GM12801 (cell line): ENCODE data around the gene INVS.

ENCODE experiments used
- TF ChIP-seq, protein P1 (sequence below): IDR thresholded peaks from one replicate; pipeline ENCODE4 v1.5.1; 2011; ENCODE audit warnings: control low read depth; ENCODE audit not compliant: insufficient read length; ENCODE audit errors: extremely low read depth

The INVS gene

DNA sequence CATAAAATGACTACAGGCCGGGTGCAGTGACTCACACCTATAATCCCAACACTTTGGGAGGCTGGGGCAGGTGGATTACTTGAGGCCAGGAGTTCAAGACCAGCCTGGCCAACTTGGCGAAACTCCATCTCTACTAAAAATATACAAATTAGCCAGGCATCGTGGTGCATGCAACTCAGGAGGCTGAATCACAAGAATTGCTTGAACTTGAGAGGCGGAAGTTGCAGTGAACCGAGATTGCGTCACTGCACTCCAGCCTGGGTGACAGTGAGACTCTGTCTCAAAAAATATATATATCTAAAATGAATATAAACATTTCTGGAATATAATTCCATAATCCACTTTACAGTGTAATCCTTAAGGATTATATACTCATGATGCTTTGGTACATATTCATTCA, 187.2 kb downstream of the INVS start:
- TF ChIP-seq, protein P1, sequence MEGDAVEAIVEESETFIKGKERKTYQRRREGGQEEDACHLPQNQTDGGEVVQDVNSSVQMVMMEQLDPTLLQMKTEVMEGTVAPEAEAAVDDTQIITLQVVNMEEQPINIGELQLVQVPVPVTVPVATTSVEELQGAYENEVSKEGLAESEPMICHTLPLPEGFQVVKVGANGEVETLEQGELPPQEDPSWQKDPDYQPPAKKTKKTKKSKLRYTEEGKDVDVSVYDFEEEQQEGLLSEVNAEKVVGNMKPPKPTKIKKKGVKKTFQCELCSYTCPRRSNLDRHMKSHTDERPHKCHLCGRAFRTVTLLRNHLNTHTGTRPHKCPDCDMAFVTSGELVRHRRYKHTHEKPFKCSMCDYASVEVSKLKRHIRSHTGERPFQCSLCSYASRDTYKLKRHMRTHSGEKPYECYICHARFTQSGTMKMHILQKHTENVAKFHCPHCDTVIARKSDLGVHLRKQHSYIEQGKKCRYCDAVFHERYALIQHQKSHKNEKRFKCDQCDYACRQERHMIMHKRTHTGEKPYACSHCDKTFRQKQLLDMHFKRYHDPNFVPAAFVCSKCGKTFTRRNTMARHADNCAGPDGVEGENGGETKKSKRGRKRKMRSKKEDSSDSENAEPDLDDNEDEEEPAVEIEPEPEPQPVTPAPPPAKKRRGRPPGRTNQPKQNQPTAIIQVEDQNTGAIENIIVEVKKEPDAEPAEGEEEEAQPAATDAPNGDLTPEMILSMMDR = no peak

DNA sequence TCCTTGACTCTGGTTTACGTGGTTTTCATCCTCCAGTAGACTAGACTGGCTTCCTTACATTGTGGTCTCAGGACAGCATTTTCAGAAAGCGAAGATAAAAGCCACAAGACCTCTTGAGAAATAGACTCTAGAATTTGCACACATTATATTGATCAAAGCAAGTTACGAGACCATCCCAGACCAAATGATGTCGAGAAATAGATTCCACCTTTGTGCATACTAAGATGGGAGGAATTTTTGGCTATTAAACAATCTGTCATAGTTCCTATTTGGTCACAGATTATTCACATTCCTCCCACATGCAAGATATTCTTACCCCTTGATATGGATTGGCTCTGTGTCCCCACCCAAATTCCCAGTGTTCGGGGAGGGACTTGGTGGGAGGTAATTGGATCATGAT, 188.1 kb downstream of the INVS start:
- TF ChIP-seq, protein P1 = no peak

DNA sequence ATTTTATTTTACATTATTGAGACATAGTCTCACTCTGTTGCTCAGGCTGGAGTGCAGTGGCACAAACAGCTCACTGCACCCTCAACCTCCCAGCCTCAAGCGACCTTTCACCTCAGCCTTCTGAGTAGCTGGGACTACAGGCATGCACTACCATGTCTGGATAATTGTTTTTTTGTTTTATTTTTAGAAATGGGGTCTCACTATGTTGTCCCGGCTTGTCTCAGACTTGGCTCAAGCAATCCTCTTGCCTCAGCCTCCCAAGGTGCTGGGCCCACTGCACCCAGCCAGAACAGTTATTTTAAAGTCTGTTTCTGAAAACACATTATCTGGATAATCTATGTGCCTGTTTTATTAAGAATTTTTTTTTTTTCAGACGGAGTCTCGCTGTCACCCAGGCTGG, 191.7 kb downstream of the INVS start:
- TF ChIP-seq, protein P1 = no peak

DNA sequence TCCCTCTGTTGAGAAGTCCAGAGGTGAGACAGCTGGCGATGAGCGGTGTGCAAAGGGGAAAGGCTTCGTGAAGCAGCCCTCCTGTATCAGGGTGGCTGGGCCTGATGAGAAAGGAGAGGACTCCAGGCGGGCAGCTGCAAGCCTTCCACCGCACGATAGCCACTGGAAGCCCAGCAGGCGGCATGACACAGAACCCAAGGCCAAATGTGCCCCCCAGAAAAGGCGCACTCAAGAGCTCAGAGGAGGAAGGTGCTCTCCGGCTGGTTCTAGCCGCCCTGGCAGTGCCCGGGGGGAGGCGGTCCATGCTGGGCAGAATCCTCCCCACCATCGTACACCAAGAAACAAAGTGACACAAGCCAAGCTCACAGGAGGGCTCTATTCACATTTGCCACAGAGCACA, 193.4 kb downstream of the INVS start:
- TF ChIP-seq, protein P1 = no peak

DNA sequence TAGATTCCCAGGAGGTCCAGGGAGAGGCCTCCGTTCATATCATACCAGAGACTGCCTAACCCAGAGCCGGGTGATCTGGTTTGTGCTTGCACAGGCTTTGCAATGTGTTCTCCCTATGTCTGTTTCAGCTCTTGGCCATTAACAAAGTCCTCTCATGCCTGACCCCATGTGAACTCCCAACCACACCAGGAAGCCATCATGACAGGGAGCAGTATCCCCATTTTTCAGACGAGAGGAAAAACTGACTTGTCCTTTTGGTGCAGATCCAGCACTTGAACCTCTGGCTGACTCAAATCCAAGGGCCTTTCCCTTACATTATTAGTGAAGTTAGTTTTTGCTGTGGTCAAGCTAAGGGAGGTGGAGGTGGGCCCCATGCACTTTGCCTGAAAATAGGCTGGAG, 195.3 kb downstream of the INVS start:
- TF ChIP-seq, protein P1 = no peak

DNA sequence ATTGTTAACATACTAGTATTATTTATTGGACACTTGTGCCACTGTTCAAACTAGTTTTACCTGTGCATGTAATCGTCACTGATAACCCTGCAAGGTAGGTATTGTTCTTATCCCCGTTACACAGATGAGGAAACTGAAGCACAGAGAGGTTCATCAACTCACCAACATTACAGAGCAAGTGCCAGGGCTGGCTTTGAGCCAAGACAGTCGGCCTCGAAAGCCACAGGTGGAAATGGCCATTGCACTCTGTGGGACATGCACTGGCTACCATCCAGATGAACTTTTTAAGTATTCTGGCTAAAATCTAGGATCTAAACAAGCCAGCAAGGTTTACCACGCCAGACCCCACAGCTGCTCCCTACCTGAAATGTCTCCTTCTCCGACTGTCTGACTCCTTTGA, 195.8 kb downstream of the INVS start:
- TF ChIP-seq, protein P1 = no peak

DNA sequence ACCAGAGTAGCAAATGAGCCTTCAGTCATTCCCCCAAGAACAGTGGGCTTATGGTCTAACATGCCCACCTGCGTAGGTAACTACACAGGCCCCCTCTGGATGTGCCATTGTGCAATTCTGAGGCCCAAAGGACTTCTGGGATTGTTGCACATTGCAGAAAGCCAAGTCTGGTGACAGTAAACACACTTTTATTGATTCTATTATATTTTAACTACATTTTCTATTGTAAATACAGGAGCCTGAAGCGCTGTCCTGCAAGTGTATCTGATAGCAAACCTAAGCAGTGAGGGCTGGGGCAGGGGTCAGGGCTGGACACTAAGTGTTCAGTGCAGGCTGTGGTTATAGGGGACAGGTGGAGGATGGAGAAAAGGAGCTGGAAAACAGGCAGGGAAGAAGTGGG, 196.2 kb downstream of the INVS start:
- TF ChIP-seq, protein P1 = no peak

DNA sequence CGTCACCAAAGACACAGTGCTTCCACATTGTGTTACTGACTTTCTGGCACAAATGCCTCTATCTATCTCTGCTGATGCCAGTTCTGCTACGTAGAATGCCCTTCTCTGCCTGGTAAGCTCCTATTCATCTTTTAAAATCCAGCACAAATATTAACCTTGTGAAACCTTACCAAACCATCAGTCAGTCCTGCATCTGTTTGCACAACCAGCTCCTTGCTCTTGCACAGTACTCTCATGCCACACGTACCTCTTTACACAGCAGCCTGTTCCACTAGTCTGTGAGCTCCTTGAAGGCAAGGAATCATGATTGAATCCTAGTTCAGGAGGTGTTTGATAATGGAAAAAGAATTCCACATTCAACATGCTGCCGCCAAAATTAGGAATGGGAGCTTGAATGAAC, 197.4 kb downstream of the INVS start:
- TF ChIP-seq, protein P1 = no peak
